Ascending aorta (tissue), 2 donors: Measurements from ENCODE around the gene BTBD10. TPM values are rescaled to one million over a fixed set of nuclear protein-coding genes. Genes with fewer than 3 reads are reported as not detected.
A peak's percentile ranks its signal among the peaks of the same experiment; 100 is the strongest.

Experiments used
- DNase-seq, 2 donors: peaks; one replicate each; pipeline ENCODE4 v3.0.0-alpha.2; 2019; ENCODE audit warnings: low spot score in 2 of 2
- H3K27ac ChIP-seq, 2 donors: fragments of 200-600 bp; sonication (generic); one replicate each; pipeline ENCODE4 v1.5.1; 2016 to 2017; ENCODE audit warnings: mild to moderate bottlenecking in 1 of 2
- H3K27me3 ChIP-seq: fragments of 200-600 bp; sonication (generic); one replicate; pipeline ENCODE4 v1.5.1; 2017
- H3K36me3 ChIP-seq, 2 donors: fragments of 200-600 bp; sonication (generic); one replicate each; pipeline ENCODE4 v1.5.1; 2016
- H3K4me1 ChIP-seq, 2 donors: fragments of 200-600 bp; sonication (generic); one replicate each; pipeline ENCODE4 v1.5.1; 2016 to 2017; ENCODE audit warnings: mild to moderate bottlenecking in 1 of 2
- H3K4me3 ChIP-seq, 2 donors: fragments of 200-600 bp; sonication (generic); one replicate each; pipeline ENCODE4 v1.5.1; 2016 to 2017; ENCODE audit warnings: mild to moderate bottlenecking in 1 of 2
- H3K9me3 ChIP-seq, 2 donors: fragments of 200-600 bp; sonication (generic); one replicate each; pipeline ENCODE4 v1.5.1; 2016
- CTCF ChIP-seq, 3 experiments: fragments of 200-600 bp in 2 of 3; fragments of 450-650 bp in 1 of 3; sonication (generic) in 2 of 3; IDR thresholded peaks; one replicate each; pipeline ENCODE4 v1.5.1; 2016 to 2019; ENCODE audit warnings: antibody characterized with exemption in 3 of 3, mild to moderate bottlenecking in 1 of 3, moderate library complexity in 1 of 3
- intact Hi-C: fragments of 100-400 bp; cut with DNase I; formaldehyde crosslinking; loops from one replicate; pipeline ENCODE4 v1.15.1; 2023
- total RNA-seq: library from RNA; depleted of rRNA; stranded (reverse); fragments of >200 nt; gene quantifications from one replicate; pipeline ENCODE4 v1.1.0, GENCODE V29; 2016

The BTBD10 gene
- total RNA-seq, 1 donor from 2014 or later: 10.1 TPM

- Histone ChIP-seq H3K9me3 (no peaks in the 10 kb centered on the region), H3K27ac (no peak overlapping the region), H3K27me3 (no peaks in the 10 kb centered on the region), H3K36me3 (peaks cover 0 to 5% of the 10 kb centered on the region in 2 donors), H3K4me1 (no peaks in the 10 kb centered on the region), H3K4me3 (no peak overlapping the region)
- intact Hi-C loops: no loop called here
- no peak for DNase-seq
- TF ChIP-seq CTCF (IDR thresholded peaks at IDR 0.05): no peak
These were observed 115.1 kb downstream of the BTBD10 start for GRCh38 chr11:13347901-13348300.

- Histone ChIP-seq H3K4me1 (no peaks in the 10 kb centered on the region), H3K36me3 (no peaks in the 10 kb centered on the region), H3K27me3 (no peaks in the 10 kb centered on the region), H3K27ac (no peak overlapping the region), H3K4me3 (no peak overlapping the region), H3K9me3 (no peaks in the 10 kb centered on the region)
- no peak for TF ChIP-seq CTCF (IDR thresholded peaks at IDR 0.05)
- intact Hi-C loops: no loop called here
- peak in 1 of 2 donors; percentile 40 for DNase-seq
These were observed 116.6 kb downstream of the BTBD10 start for GRCh38 chr11:13346470-13346869.

GRCh38 chr11:13344818-13345217 is 118.2 kb downstream of the BTBD10 start:
- Histone ChIP-seq H3K27ac (no peak overlapping the region), H3K9me3 (no peaks in the 10 kb centered on the region), H3K4me3 (no peak overlapping the region), H3K36me3 (no peaks in the 10 kb centered on the region), H3K4me1 (no peaks in the 10 kb centered on the region), H3K27me3 (no peaks in the 10 kb centered on the region)
- intact Hi-C loops: loop anchor here (1.0 to 5.0 kb wide), 2 partner anchors 135 to 383 kb away; no protein-coding TSS in a partner anchor
- TF ChIP-seq CTCF (IDR thresholded peaks at IDR 0.05): no peak
- peak in 1 of 2 donors; percentile 52 for DNase-seq

GRCh38 chr11:13343931-13344717 is 118.9 kb downstream of the BTBD10 start:
- Histone ChIP-seq H3K4me3 (no peak overlapping the region), H3K27ac (no peak overlapping the region), H3K36me3 (no peaks in the 10 kb centered on the region), H3K27me3 (no peaks in the 10 kb centered on the region), H3K4me1 (peaks cover 0 to 5% of the 10 kb centered on the region in 2 donors), H3K9me3 (no peaks in the 10 kb centered on the region)
- TF ChIP-seq CTCF (IDR thresholded peaks at IDR 0.05): peak; percentile 63 to 88 (median 80)
- intact Hi-C loops: loop anchor here (1.0 to 5.0 kb wide), 2 partner anchors 134 to 382 kb away; no protein-coding TSS in a partner anchor
- peak in 1 of 2 donors; percentile 83 for DNase-seq

- H3K9me3 ChIP-seq: no peaks in the 10 kb centered on the region
- DNase-seq: peak in 1 of 2 donors; percentile 31
- intact Hi-C loops: loop anchor here (5.0 kb wide), 1 partner anchor 381 kb away; no protein-coding TSS in a partner anchor
- H3K27me3 ChIP-seq: no peaks in the 10 kb centered on the region
- H3K4me1 ChIP-seq: peaks cover 2 to 15% of the 10 kb centered on the region in 2 donors
- H3K36me3 ChIP-seq: no peaks in the 10 kb centered on the region
- no peak overlapping the region for H3K4me3 ChIP-seq
- TF ChIP-seq CTCF (IDR thresholded peaks at IDR 0.05): no peak
- H3K27ac ChIP-seq: no peak overlapping the region
These were observed 120.0 kb downstream of the BTBD10 start for GRCh38 chr11:13343067-13343466.
